Astrocyte (in vitro differentiated cells and primary cell): ENCODE measurements around the gene DUSP2. TPM values are rescaled to one million over a fixed set of nuclear protein-coding genes. Genes with fewer than 3 reads are reported as not detected.

Experiments used
- DNase-seq: peaks from one replicate; pipeline ENCODE4 v3.0.0-alpha.2; 2010; ENCODE audit warnings: low read depth
- FAIRE-seq: peaks from 2 replicates; lab custom pipeline; 2011; peaks lifted over from hg19 to GRCh38; lab: Jason Lieb, UNC
- H2AFZ ChIP-seq: 2 replicates; pipeline ENCODE4 v1.6.0; 2012; ENCODE audit warnings: low read depth, low read length, inconsistent platforms
- H3K27ac ChIP-seq: 2 replicates; pipeline ENCODE4 v1.5.1; 2011; ENCODE audit warnings: low read depth, low read length, inconsistent platforms
- H3K27me3 ChIP-seq: 2 replicates; pipeline ENCODE4 v1.6.0; 2011; ENCODE audit warnings: low read length, inconsistent platforms; ENCODE audit not compliant: insufficient read depth
- H3K36me3 ChIP-seq: 2 replicates; pipeline ENCODE4 v1.5.1; 2011; ENCODE audit warnings: low read length, inconsistent platforms; ENCODE audit not compliant: insufficient read depth
- H3K4me1 ChIP-seq: 2 replicates; pipeline ENCODE4 v1.5.1; 2011; ENCODE audit warnings: low read length, inconsistent platforms; ENCODE audit not compliant: insufficient read depth
- H3K4me2 ChIP-seq: 2 replicates; pipeline ENCODE4 v1.6.0; 2012; ENCODE audit warnings: low read length, inconsistent platforms
- H3K4me3 ChIP-seq: 2 replicates; pipeline ENCODE4 v1.5.1; 2011; ENCODE audit warnings: low read depth, mild to moderate bottlenecking, low read length, inconsistent platforms; ENCODE audit not compliant: insufficient read depth
- H3K79me2 ChIP-seq: 2 replicates; pipeline ENCODE4 v1.6.0; 2012; ENCODE audit warnings: mild to moderate bottlenecking, low read length, inconsistent platforms; ENCODE audit not compliant: insufficient read depth
- H3K9ac ChIP-seq: 2 replicates; pipeline ENCODE4 v1.6.0; 2012; ENCODE audit warnings: mild to moderate bottlenecking, low read length, inconsistent platforms
- H3K9me3 ChIP-seq: 2 replicates; pipeline ENCODE4 v1.5.1; 2012; ENCODE audit warnings: low read depth, mild to moderate bottlenecking, low read length, inconsistent platforms; ENCODE audit not compliant: insufficient read depth
- H4K20me1 ChIP-seq: 2 replicates; pipeline ENCODE4 v1.6.0; 2012; ENCODE audit warnings: low read length, inconsistent platforms; ENCODE audit not compliant: insufficient read depth
- H3K27ac Mint-ChIP-seq: one replicate; pipeline ENCODE4 v1.8.0; 2021; ENCODE audit warnings: mild to moderate bottlenecking, mixed read lengths; ENCODE audit not compliant: unreplicated experiment
- H3K27me3 Mint-ChIP-seq: one replicate; pipeline ENCODE4 v1.8.0; 2021; ENCODE audit warnings: low read depth, mixed read lengths; ENCODE audit not compliant: unreplicated experiment
- H3K36me3 Mint-ChIP-seq: one replicate; pipeline ENCODE4 v1.8.0; 2021; ENCODE audit warnings: low read depth, mixed read lengths; ENCODE audit not compliant: unreplicated experiment
- H3K4me1 Mint-ChIP-seq: one replicate; pipeline ENCODE4 v1.8.0; 2021; ENCODE audit warnings: low read depth, mixed read lengths; ENCODE audit not compliant: unreplicated experiment
- H3K4me3 Mint-ChIP-seq: one replicate; pipeline ENCODE4 v1.8.0; 2021; ENCODE audit warnings: mild to moderate bottlenecking, moderate library complexity, mixed read lengths; ENCODE audit not compliant: unreplicated experiment
- H3K9me3 Mint-ChIP-seq: one replicate; pipeline ENCODE4 v1.8.0; 2021; ENCODE audit warnings: mild to moderate bottlenecking, mixed read lengths; ENCODE audit not compliant: unreplicated experiment
- CTCF ChIP-seq: IDR thresholded peaks from 2 replicates; pipeline ENCODE4 v1.5.1; 2011; ENCODE audit warnings: low read depth, mild to moderate bottlenecking, inconsistent platforms, low read length, moderate library complexity; ENCODE audit not compliant: insufficient read depth
- EZH2 ChIP-seq: IDR thresholded peaks from 2 replicates; pipeline ENCODE4 v1.6.1; 2012; ENCODE audit warnings: mild to moderate bottlenecking, low read length, inconsistent platforms; ENCODE audit not compliant: insufficient read depth
- total RNA-seq: library from RNA; stranded (reverse); gene quantifications from 2 replicates; pipeline ENCODE4 v1.2.1, GENCODE V29; 2021

DUSP2 gene
- total RNA-seq, 1 donor from 2014 or later, result 0.95 TPM

DNA sequence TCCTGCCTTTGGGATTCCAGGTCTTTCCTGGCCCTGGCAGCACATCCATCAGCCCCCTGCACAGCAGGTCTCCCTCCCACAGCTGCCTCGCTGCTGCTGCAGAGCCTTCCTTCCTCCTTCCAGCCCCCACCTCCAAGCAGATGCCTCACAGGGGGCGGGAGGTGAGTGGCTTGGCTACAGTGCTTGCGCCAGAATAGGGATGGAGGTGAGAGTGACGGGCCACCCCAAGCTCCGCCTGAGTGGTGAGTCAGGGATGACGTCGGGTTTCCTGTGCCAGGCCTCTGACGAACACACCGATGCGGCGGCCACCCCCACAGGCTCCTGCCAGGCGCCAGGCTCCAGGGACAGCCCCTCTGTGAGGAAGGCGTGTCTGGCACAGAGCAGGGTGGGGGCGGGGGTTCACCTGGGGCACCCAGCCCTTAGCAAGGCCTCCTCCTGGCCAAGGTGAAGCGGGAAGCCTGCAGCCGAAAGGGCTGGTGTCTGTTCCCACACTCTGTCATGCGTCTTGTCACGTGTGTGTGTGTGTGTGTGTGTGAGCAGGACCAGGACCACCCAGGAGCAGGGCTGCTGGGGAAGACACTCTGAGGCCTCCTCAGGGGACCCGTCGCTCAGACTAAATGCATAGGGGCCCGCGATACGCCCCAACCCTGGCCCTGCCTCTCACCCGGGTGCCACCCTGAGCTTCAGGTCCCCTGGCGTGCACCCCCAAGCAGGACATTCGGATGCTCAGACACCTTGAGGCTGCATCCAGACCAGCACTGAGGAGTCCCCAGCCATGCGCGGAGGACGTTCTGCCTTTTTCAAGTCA is 3.4 kb upstream of the DUSP2 start:
- Histone ChIP-seq H3K9ac (peak overlapping the region; percentile 54), H3K36me3 (no peaks in the 10 kb centered on the region), H3K4me2 (peak overlapping the region; percentile 73), H2AFZ (peak overlapping the region; percentile 88), H3K27me3 (no peaks in the 10 kb centered on the region), H3K27ac (peak overlapping the region; percentile 30), H4K20me1 (peaks cover 8% of the 10 kb centered on the region), H3K9me3 (no peaks in the 10 kb centered on the region), H3K4me3 (no peak overlapping the region), H3K79me2 (no peaks in the 10 kb centered on the region), H3K4me1 (peaks cover 43% of the 10 kb centered on the region)
- Mint-ChIP-seq H3K36me3 (no peaks in the 10 kb centered on the region), H3K27me3 (peaks cover 46% of the 10 kb centered on the region), H3K9me3 (no peaks in the 10 kb centered on the region), H3K4me3 (no peak overlapping the region), H3K27ac (no peak overlapping the region), H3K4me1 (peaks cover 4% of the 10 kb centered on the region)
- no peak for TF ChIP-seq EZH2
- TF ChIP-seq CTCF, result no peak
- FAIRE-seq (no peak), DNase-seq (peak; percentile 92)

- Mint-ChIP-seq H3K27me3 (peaks cover 44% of the 10 kb centered on the region), H3K4me1 (peaks cover 4% of the 10 kb centered on the region), H3K27ac (no peak overlapping the region), H3K9me3 (no peaks in the 10 kb centered on the region), H3K4me3 (no peak overlapping the region), H3K36me3 (no peaks in the 10 kb centered on the region)
- DNase-seq (no peak), FAIRE-seq (no peak)
- Histone ChIP-seq H3K36me3 (no peaks in the 10 kb centered on the region), H3K9me3 (no peaks in the 10 kb centered on the region), H3K27ac (peak overlapping the region; percentile 14), H3K4me3 (no peak overlapping the region), H4K20me1 (peaks cover 13% of the 10 kb centered on the region), H3K27me3 (no peaks in the 10 kb centered on the region), H3K9ac (no peak overlapping the region), H2AFZ (no peak overlapping the region), H3K79me2 (no peaks in the 10 kb centered on the region), H3K4me1 (peaks cover 43% of the 10 kb centered on the region), H3K4me2 (peak overlapping the region; percentile 73)
- TF ChIP-seq EZH2 (no peak), CTCF (no peak)
Measured at GRCh38 chr2:96147593-96148201, 2.5 kb upstream of the DUSP2 start.
